ENCODE data around the gene KCNMB2.
A peak's percentile ranks its signal among the peaks of the same experiment; 100 is the strongest.
"Not testable (repeated sequence)": the region's sequence is repeated elsewhere in the genome, so short reads cannot be mapped to it uniquely, and the experiment has no call there.

KCNMB2 gene

GRCh38 chr3:178743297-178743696 lies 207.1 kb downstream of the KCNMB2 start:
- Histone ChIP-seq H2BK15ac (ENCODE audit: low read length) (no peak overlapping the region), H4K91ac (ENCODE audit: low read depth, low read length, poor library complexity) (no peak overlapping the region), H3K4me2 (ENCODE audit: insufficient read depth, low read length, poor library complexity, severe bottlenecking) (no peak overlapping the region), H2BK5ac (ENCODE audit: low read length) (no peak overlapping the region), H3K14ac (ENCODE audit: low read length) (no peak overlapping the region), H3K4ac (ENCODE audit: low read length) (no peak overlapping the region), H3K4me3 (ENCODE audit: low read length in 2 of 2) (no peak overlapping the region), H4K8ac (ENCODE audit: low read depth, low read length) (no peak overlapping the region), H3K79me1 (ENCODE audit: low read depth, low read length) (no peaks in the 10 kb centered on the region), H2AK5ac (ENCODE audit: low read depth, low read length) (no peak overlapping the region), H3K27ac (replicated peaks; ENCODE audit: low read length) (no peak overlapping the region), H3K36me3 (replicated peaks in 1 of 2; ENCODE audit: control insufficient read depth in 2 of 2, insufficient read depth in 2 of 2, low read length in 2 of 2) (no peaks in the 10 kb centered on the region), H3K27me3 (ENCODE audit: control insufficient read depth in 3 of 3, insufficient read depth in 3 of 3, low read depth in 1 of 3, low read length in 3 of 3) (no peaks in the 10 kb centered on the region), H2AFZ (ENCODE audit: low read length) (no peak overlapping the region), H3K23ac (ENCODE audit: low read depth, low read length, poor library complexity) (no peak overlapping the region), H3K4me1 (ENCODE audit: control insufficient read depth in 2 of 2, insufficient read depth in 1 of 2, low read depth in 1 of 2, low read length in 2 of 2) (no peaks in the 10 kb centered on the region), H2BK120ac (ENCODE audit: low read depth, low read length) (no peak overlapping the region), H2BK12ac (ENCODE audit: low read length) (no peak overlapping the region), H3K9ac (ENCODE audit: low read depth, low read length, poor library complexity) (no peak overlapping the region), H3K18ac (ENCODE audit: low read length) (no peak overlapping the region), H3K9me3 (replicated peaks in 1 of 2; ENCODE audit: control insufficient read depth in 2 of 2, insufficient read depth in 1 of 2, low read depth in 1 of 2, low read length in 2 of 2) (no peaks in the 10 kb centered on the region)
- no peak for DNase-seq (ENCODE audit: low spot score)
- no CpG with 5 or more reads among the region's 4 CpGs for WGBS, 2 donors (ENCODE audit: extremely low coverage in 2 of 2, insufficient read length in 2 of 2, insufficient replicate concordance in 1 of 2)

- peak overlapping the region; percentile 82 for H3K14ac ChIP-seq (ENCODE audit: low read length)
- not testable (repeated sequence) for H3K4me2 ChIP-seq (ENCODE audit: insufficient read depth, low read length, poor library complexity, severe bottlenecking); H2AK5ac ChIP-seq (ENCODE audit: low read depth, low read length); H3K79me1 ChIP-seq (ENCODE audit: low read depth, low read length); H3K18ac ChIP-seq (ENCODE audit: low read length); H2BK5ac ChIP-seq (ENCODE audit: low read length); H2AFZ ChIP-seq (ENCODE audit: low read length); H2BK12ac ChIP-seq (ENCODE audit: low read length); H3K27me3 ChIP-seq (ENCODE audit: control insufficient read depth in 3 of 3, insufficient read depth in 3 of 3, low read depth in 1 of 3, low read length in 3 of 3); H4K91ac ChIP-seq (ENCODE audit: low read depth, low read length, poor library complexity); H3K9me3 ChIP-seq (replicated peaks in 1 of 2; ENCODE audit: control insufficient read depth in 2 of 2, insufficient read depth in 1 of 2, low read depth in 1 of 2, low read length in 2 of 2); H2BK120ac ChIP-seq (ENCODE audit: low read depth, low read length); H3K4me1 ChIP-seq (ENCODE audit: control insufficient read depth in 2 of 2, insufficient read depth in 1 of 2, low read depth in 1 of 2, low read length in 2 of 2); H3K9ac ChIP-seq (ENCODE audit: low read depth, low read length, poor library complexity); DNase-seq (ENCODE audit: low spot score); H3K27ac ChIP-seq (replicated peaks; ENCODE audit: low read length); H2BK15ac ChIP-seq (ENCODE audit: low read length); H3K23ac ChIP-seq (ENCODE audit: low read depth, low read length, poor library complexity); H3K36me3 ChIP-seq (replicated peaks in 1 of 2; ENCODE audit: control insufficient read depth in 2 of 2, insufficient read depth in 2 of 2, low read length in 2 of 2); H4K8ac ChIP-seq (ENCODE audit: low read depth, low read length); H3K4ac ChIP-seq (ENCODE audit: low read length); H3K4me3 ChIP-seq (ENCODE audit: low read length in 2 of 2)
- no CpG with 5 or more reads among the region's 6 CpGs for WGBS, 2 donors (ENCODE audit: extremely low coverage in 2 of 2, insufficient read length in 2 of 2, insufficient replicate concordance in 1 of 2)
These were observed 209.8 kb downstream of the KCNMB2 start for GRCh38 chr3:178745861-178746655.

- Histone ChIP-seq H3K4ac (ENCODE audit: low read length) (no peak overlapping the region), H3K4me2 (ENCODE audit: insufficient read depth, low read length, poor library complexity, severe bottlenecking) (no peak overlapping the region), H3K9me3 (replicated peaks in 1 of 2; ENCODE audit: control insufficient read depth in 2 of 2, insufficient read depth in 1 of 2, low read depth in 1 of 2, low read length in 2 of 2) (no peaks in the 10 kb centered on the region), H3K23ac (ENCODE audit: low read depth, low read length, poor library complexity) (no peak overlapping the region), H2BK120ac (ENCODE audit: low read depth, low read length) (no peak overlapping the region), H3K14ac (ENCODE audit: low read length) (no peak overlapping the region), H2AK5ac (ENCODE audit: low read depth, low read length) (no peak overlapping the region), H4K8ac (ENCODE audit: low read depth, low read length) (no peak overlapping the region), H4K91ac (ENCODE audit: low read depth, low read length, poor library complexity) (no peak overlapping the region), H3K36me3 (replicated peaks in 1 of 2; ENCODE audit: control insufficient read depth in 2 of 2, insufficient read depth in 2 of 2, low read length in 2 of 2) (no peaks in the 10 kb centered on the region), H3K79me1 (ENCODE audit: low read depth, low read length) (no peaks in the 10 kb centered on the region), H3K9ac (ENCODE audit: low read depth, low read length, poor library complexity) (no peak overlapping the region), H3K18ac (ENCODE audit: low read length) (no peak overlapping the region), H2BK12ac (ENCODE audit: low read length) (no peak overlapping the region), H2AFZ (ENCODE audit: low read length) (no peak overlapping the region), H3K4me1 (ENCODE audit: control insufficient read depth in 2 of 2, insufficient read depth in 1 of 2, low read depth in 1 of 2, low read length in 2 of 2) (no peaks in the 10 kb centered on the region), H3K27ac (replicated peaks; ENCODE audit: low read length) (no peak overlapping the region), H3K4me3 (ENCODE audit: low read length in 2 of 2) (no peak overlapping the region), H2BK5ac (ENCODE audit: low read length) (no peak overlapping the region), H2BK15ac (ENCODE audit: low read length) (no peak overlapping the region), H3K27me3 (ENCODE audit: control insufficient read depth in 3 of 3, insufficient read depth in 3 of 3, low read depth in 1 of 3, low read length in 3 of 3) (no peaks in the 10 kb centered on the region)
- WGBS, 2 donors (ENCODE audit: extremely low coverage in 2 of 2, insufficient read length in 2 of 2, insufficient replicate concordance in 1 of 2) = no CpG with 5 or more reads among the region's 3 CpGs
- no peak for DNase-seq (ENCODE audit: low spot score)
These were observed 212.6 kb downstream of the KCNMB2 start for GRCh38 chr3:178748874-178749273.

- no peak overlapping the region for H4K8ac ChIP-seq (ENCODE audit: low read depth, low read length)
- H3K27ac ChIP-seq (replicated peaks; ENCODE audit: low read length) = no peak overlapping the region
- no peaks in the 10 kb centered on the region for H3K27me3 ChIP-seq (ENCODE audit: control insufficient read depth in 3 of 3, insufficient read depth in 3 of 3, low read depth in 1 of 3, low read length in 3 of 3)
- no peak overlapping the region for H2AFZ ChIP-seq (ENCODE audit: low read length)
- no peak overlapping the region for H2AK5ac ChIP-seq (ENCODE audit: low read depth, low read length)
- no peaks in the 10 kb centered on the region for H3K36me3 ChIP-seq (replicated peaks in 1 of 2; ENCODE audit: control insufficient read depth in 2 of 2, insufficient read depth in 2 of 2, low read length in 2 of 2)
- H3K9me3 ChIP-seq (replicated peaks in 1 of 2; ENCODE audit: control insufficient read depth in 2 of 2, insufficient read depth in 1 of 2, low read depth in 1 of 2, low read length in 2 of 2) = no peaks in the 10 kb centered on the region
- H4K91ac ChIP-seq (ENCODE audit: low read depth, low read length, poor library complexity) = no peak overlapping the region
- no peak overlapping the region for H3K23ac ChIP-seq (ENCODE audit: low read depth, low read length, poor library complexity)
- DNase-seq (ENCODE audit: low spot score) = no peak
- no peak overlapping the region for H3K14ac ChIP-seq (ENCODE audit: low read length)
- H3K4me3 ChIP-seq (ENCODE audit: low read length in 2 of 2) = no peak overlapping the region
- no peak overlapping the region for H3K9ac ChIP-seq (ENCODE audit: low read depth, low read length, poor library complexity)
- no peak overlapping the region for H3K4me2 ChIP-seq (ENCODE audit: insufficient read depth, low read length, poor library complexity, severe bottlenecking)
- H2BK5ac ChIP-seq (ENCODE audit: low read length) = no peak overlapping the region
- no CpG with 5 or more reads among the region's 2 CpGs for WGBS, 2 donors (ENCODE audit: extremely low coverage in 2 of 2, insufficient read length in 2 of 2, insufficient replicate concordance in 1 of 2)
- H3K18ac ChIP-seq (ENCODE audit: low read length) = no peak overlapping the region
- no peaks in the 10 kb centered on the region for H3K4me1 ChIP-seq (ENCODE audit: control insufficient read depth in 2 of 2, insufficient read depth in 1 of 2, low read depth in 1 of 2, low read length in 2 of 2)
- H2BK15ac ChIP-seq (ENCODE audit: low read length) = no peak overlapping the region
- H3K4ac ChIP-seq (ENCODE audit: low read length) = no peak overlapping the region
- no peak overlapping the region for H2BK12ac ChIP-seq (ENCODE audit: low read length)
- no peak overlapping the region for H2BK120ac ChIP-seq (ENCODE audit: low read depth, low read length)
- no peaks in the 10 kb centered on the region for H3K79me1 ChIP-seq (ENCODE audit: low read depth, low read length)
These were observed 213.2 kb downstream of the KCNMB2 start for GRCh38 chr3:178749471-178749870.

All from neuronal stem cell (in vitro differentiated cells).